ENCODE data around the gene CRACR2B.

GRCh38 chr11:873706-874105, 46.0 kb downstream of the CRACR2B start:
- TF ChIP-seq REST (IDR thresholded peaks at IDR 0.05; ENCODE audit: insufficient read depth in 1 of 2, low read depth in 2 of 2, low read length in 2 of 2) (no peak), TAF1 (IDR thresholded peaks at IDR 0.05; ENCODE audit: borderline replicate concordance, insufficient read depth, low read length) (no peak), POLR2AphosphoS5 (IDR thresholded peaks at IDR 0.05; ENCODE audit: low read depth, low read length) (no peak)

All from PFSK-1 (cell line).